ENCODE results near the gene IRX6.

DNA sequence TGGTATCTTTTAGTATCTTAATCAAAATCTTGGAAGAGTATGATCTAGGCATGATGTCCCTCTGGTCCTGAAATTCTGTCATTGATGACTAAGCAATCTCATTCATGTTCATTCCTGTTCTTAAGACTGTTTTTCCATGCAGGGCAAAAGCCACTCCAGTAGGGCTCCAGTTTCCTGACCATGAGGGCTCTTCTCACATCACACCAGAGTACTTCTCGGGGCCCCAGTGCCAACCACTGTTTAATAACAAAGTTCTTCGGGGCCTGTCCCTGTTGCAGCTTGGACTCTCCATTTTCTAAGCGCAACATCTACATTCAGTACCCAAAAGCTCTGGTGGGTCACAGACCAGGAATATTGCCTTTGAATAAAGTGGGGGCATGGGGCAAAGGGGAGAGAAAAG is 52.0 kb downstream of the IRX6 start:
- no peak for TF ChIP-seq ELF4 (IDR thresholded peaks at IDR 0.05)
- TF ChIP-seq TARDBP (IDR thresholded peaks at IDR 0.05): no peak
